DMS53 treated with DMSO at 0.1 percent for 48 hours (cell line): ENCODE results near the gene ANKRD10.

ENCODE experiments used
- DNase-seq: peaks from one replicate; lab custom pipeline; 2025; ENCODE audit not compliant: unreplicated experiment; lab: John Stamatoyannopoulos, UW

ANKRD10 gene

GRCh38 chr13:110885966-110886869 is 28.7 kb downstream of the ANKRD10 start:
- no peak for DNase-seq

GRCh38 chr13:110885516-110885915 is 29.4 kb downstream of the ANKRD10 start:
- no peak for DNase-seq

- DNase-seq, result no peak
Observed at GRCh38 chr13:110884517-110884916, 30.4 kb downstream of the ANKRD10 start.

GRCh38 chr13:110883542-110883941 is 31.3 kb downstream of the ANKRD10 start:
- DNase-seq, result no peak

- no peak for DNase-seq
Observed at GRCh38 chr13:110882972-110883371, 31.9 kb downstream of the ANKRD10 start.

- no peak for DNase-seq
Observed at GRCh38 chr13:110881839-110882627, 32.8 kb downstream of the ANKRD10 start.

- no peak for DNase-seq
Observed at GRCh38 chr13:110880627-110881026, 34.2 kb downstream of the ANKRD10 start.

GRCh38 chr13:110879482-110879881 is 35.4 kb downstream of the ANKRD10 start:
- no peak for DNase-seq

GRCh38 chr13:110877737-110878258 is 37.1 kb downstream of the ANKRD10 start:
- DNase-seq, result no peak

- no peak for DNase-seq
Observed at GRCh38 chr13:110876609-110877008, 38.3 kb downstream of the ANKRD10 start.

- no peak for DNase-seq
Observed at GRCh38 chr13:110875241-110875640, 39.6 kb downstream of the ANKRD10 start.

GRCh38 chr13:110874508-110874960 is 40.3 kb downstream of the ANKRD10 start:
- peak; percentile 7 for DNase-seq

GRCh38 chr13:110873639-110874507 is 41.0 kb downstream of the ANKRD10 start:
- no peak for DNase-seq

GRCh38 chr13:110872768-110873638 is 41.9 kb downstream of the ANKRD10 start:
- no peak for DNase-seq

GRCh38 chr13:110872034-110872767 is 42.7 kb downstream of the ANKRD10 start:
- no peak for DNase-seq

GRCh38 chr13:110869805-110870706 is 44.8 kb downstream of the ANKRD10 start:
- DNase-seq, result peak; percentile 58

- peak; percentile 6 for DNase-seq
Observed at GRCh38 chr13:110869231-110869804, 45.6 kb downstream of the ANKRD10 start.

- no peak for DNase-seq
Observed at GRCh38 chr13:110868720-110869119, 46.1 kb downstream of the ANKRD10 start.
